ENCODE results near the gene TPTE. TPM values are rescaled to one million over a fixed set of nuclear protein-coding genes. Genes with fewer than 3 reads are reported as not detected.
"Not testable (repeated sequence)": the region's sequence is repeated elsewhere in the genome, so short reads cannot be mapped to it uniquely, and the experiment has no call there.

TPTE gene
- total RNA-seq, 4 donors from 2014 or later, result 0.21 TPM; not detected in 3

DNA sequence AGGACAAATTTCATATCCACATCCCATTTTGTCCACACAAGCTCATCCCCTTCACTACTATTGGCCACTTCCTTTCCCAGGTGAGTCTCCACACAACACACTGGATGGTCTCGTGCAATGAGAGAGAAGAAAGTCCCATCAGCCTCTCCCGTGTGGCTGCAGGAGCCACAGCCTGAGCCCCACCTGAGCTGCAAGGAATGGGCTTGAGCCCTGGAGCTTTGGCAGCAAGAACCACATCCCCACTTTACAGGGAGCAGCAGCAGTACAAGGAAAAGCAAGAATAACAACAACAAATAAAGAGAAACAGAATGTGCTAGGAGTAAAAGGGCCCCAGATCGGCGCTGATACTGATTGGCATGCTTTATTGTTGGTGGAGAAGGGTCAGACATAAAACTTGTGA is 117.7 kb downstream of the TPTE start:
- intact Hi-C loops (cut with DNase I; ENCODE audit: low total_unique reads), result no loop called here
- H3K27me3 ChIP-seq, result no peaks in the 10 kb centered on the region
- peaks cover 0 to 3% of the 10 kb centered on the region in 2 donors for H3K9me3 ChIP-seq
- H3K4me3 ChIP-seq, result no peak overlapping the region
- H3K36me3 ChIP-seq, result no peaks in the 10 kb centered on the region
- no peak overlapping the region for H3K27ac ChIP-seq
- no peak for TF ChIP-seq POLR2A (IDR thresholded peaks at IDR 0.05)
- TF ChIP-seq, protein P1, sequence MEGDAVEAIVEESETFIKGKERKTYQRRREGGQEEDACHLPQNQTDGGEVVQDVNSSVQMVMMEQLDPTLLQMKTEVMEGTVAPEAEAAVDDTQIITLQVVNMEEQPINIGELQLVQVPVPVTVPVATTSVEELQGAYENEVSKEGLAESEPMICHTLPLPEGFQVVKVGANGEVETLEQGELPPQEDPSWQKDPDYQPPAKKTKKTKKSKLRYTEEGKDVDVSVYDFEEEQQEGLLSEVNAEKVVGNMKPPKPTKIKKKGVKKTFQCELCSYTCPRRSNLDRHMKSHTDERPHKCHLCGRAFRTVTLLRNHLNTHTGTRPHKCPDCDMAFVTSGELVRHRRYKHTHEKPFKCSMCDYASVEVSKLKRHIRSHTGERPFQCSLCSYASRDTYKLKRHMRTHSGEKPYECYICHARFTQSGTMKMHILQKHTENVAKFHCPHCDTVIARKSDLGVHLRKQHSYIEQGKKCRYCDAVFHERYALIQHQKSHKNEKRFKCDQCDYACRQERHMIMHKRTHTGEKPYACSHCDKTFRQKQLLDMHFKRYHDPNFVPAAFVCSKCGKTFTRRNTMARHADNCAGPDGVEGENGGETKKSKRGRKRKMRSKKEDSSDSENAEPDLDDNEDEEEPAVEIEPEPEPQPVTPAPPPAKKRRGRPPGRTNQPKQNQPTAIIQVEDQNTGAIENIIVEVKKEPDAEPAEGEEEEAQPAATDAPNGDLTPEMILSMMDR (IDR thresholded peaks at IDR 0.05), result no peak
- H3K4me1 ChIP-seq, result no peaks in the 10 kb centered on the region
- no peak for DNase-seq

DNA sequence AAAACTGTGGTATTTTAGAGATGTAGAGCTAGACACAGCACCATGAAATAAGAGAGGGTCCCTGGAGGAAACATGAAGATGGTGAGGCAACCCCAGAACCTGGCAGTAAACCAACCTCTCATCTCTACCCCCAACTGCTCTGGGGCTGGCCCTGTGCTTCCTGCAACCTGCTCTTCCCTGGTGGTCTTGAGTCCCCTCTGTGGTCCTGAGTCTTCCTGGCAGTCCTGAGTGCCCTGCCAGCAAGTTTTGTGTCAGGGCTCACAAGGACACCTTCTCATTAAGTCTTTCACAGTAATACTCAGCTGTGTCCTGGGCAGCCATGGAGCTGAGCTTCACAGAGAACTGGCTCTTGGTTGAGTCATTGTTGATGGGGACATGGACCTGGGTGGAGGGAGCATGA is 118.4 kb downstream of the TPTE start:
- intact Hi-C loops (cut with DNase I; ENCODE audit: low total_unique reads); H3K9me3 ChIP-seq; H3K36me3 ChIP-seq; H3K27me3 ChIP-seq; H3K4me3 ChIP-seq; DNase-seq; H3K27ac ChIP-seq; H3K4me1 ChIP-seq: not testable (repeated sequence)

DNA sequence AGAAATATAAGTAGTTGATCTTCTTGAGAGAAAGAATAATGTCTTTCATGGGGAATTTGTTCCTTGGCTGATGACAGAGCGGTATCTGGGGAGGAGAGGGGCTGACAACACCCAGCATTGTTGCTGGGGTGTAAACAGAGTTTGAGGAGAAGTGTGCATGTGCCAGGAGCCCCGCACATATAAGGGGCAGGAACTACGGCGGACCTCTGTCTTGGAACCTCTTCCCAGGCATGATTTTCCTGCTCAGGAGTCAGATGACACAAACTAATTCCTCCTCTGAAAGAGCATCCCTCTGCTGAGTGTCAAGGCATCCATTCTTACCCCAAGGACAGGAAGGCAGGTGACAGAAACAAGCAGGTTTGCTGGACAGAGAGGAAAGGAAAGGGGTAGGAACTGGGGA is 119.1 kb downstream of the TPTE start:
- Histone ChIP-seq H3K36me3 (no peaks in the 10 kb centered on the region), H3K9me3 (peaks cover 0 to 3% of the 10 kb centered on the region in 2 donors), H3K27ac (no peak overlapping the region), H3K4me1 (no peaks in the 10 kb centered on the region), H3K27me3 (no peaks in the 10 kb centered on the region), H3K4me3 (no peak overlapping the region)
- intact Hi-C loops (cut with DNase I; ENCODE audit: low total_unique reads), result no loop called here
- TF ChIP-seq, protein P1 (IDR thresholded peaks at IDR 0.05), result no peak
- no peak for TF ChIP-seq POLR2A (IDR thresholded peaks at IDR 0.05)
- no peak for DNase-seq

DNA sequence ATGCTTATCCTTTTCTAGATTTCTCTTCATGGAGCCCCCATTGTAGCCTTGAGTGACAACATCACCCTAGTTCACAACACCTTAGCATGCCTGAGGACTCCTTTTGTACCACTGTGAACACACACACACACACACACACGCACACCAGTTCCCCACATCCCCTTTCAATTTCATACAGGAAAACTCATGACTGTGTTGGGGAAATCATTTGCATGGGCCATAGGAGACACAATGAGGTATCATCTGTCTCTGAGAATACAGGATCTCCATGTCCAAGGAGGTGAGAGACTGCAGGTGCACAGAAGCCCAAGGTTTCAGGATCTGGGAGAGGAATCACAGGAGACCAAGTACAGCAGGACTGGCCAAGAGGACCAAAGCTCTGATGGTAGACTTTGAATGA is 119.7 kb downstream of the TPTE start:
- Histone ChIP-seq H3K9me3 (peaks cover 0 to 3% of the 10 kb centered on the region in 2 donors), H3K27me3 (no peaks in the 10 kb centered on the region), H3K36me3 (no peaks in the 10 kb centered on the region), H3K27ac (no peak overlapping the region), H3K4me1 (no peaks in the 10 kb centered on the region), H3K4me3 (no peak overlapping the region)
- intact Hi-C loops (cut with DNase I; ENCODE audit: low total_unique reads), result no loop called here
- DNase-seq, result no peak
- TF ChIP-seq POLR2A (IDR thresholded peaks at IDR 0.05), result no peak
- TF ChIP-seq, protein P1 (IDR thresholded peaks at IDR 0.05), result no peak

DNA sequence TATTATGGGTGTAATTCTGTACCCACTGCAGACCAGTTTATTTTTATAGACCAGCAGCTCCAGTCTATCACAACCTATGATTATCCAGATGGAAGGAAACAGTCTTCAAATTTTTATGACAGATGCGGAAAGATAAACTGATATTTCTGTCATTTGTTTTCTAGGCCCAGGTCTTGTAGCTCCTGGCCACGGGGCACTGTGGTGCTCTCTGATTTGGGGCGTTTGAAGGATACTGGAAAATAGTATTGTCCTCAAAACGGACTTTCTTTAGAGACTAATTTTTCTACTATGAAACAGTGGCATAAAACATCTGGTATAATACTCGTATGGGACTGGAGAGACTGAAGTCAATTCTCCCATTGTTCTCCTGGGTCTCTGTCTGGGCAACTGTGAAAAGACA is 124.3 kb downstream of the TPTE start:
- H3K4me3 ChIP-seq; H3K9me3 ChIP-seq; H3K27ac ChIP-seq; intact Hi-C loops (cut with DNase I; ENCODE audit: low total_unique reads); H3K36me3 ChIP-seq; DNase-seq; H3K4me1 ChIP-seq; H3K27me3 ChIP-seq: not testable (repeated sequence)

DNA sequence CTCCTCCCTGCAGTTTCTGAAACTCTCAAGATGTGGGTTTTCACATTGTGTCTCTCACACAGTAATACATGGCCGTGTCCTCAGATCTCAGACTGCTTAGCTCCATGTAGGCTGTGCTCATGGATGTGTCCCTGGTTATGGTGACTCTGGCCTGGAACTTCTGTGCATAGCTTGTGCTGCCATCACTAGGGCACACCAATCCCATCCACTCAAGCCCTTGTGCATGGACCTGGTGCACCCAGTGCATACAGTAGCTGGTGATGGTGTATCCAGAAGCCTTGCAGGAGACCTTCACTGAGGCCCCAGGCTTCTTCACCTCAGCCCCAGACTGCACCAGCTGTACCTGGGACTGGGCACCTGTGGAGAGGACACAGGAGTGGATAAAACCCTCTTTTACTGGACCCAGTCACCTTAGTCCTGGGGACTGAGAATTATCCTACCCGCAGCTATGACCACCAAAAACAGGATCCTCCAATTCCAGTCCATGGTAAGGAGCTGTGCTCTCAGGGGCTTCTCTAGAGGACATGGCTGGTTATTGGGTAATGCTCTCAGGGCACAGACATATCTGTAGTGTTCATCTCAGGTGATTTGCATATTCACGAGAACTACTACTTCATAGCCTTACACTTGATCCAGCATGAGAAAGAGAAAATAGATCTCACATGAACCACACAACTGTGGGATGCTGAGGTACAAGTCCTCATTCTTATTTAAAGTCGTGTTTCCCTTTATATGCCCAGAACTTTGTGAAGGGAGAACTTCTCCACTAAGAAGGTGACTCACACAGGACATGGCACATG is 128.2 kb downstream of the TPTE start:
- H3K9me3 ChIP-seq; H3K27me3 ChIP-seq; H3K4me3 ChIP-seq; H3K36me3 ChIP-seq; DNase-seq; intact Hi-C loops (cut with DNase I; ENCODE audit: low total_unique reads); H3K27ac ChIP-seq; H3K4me1 ChIP-seq: not testable (repeated sequence)

DNA sequence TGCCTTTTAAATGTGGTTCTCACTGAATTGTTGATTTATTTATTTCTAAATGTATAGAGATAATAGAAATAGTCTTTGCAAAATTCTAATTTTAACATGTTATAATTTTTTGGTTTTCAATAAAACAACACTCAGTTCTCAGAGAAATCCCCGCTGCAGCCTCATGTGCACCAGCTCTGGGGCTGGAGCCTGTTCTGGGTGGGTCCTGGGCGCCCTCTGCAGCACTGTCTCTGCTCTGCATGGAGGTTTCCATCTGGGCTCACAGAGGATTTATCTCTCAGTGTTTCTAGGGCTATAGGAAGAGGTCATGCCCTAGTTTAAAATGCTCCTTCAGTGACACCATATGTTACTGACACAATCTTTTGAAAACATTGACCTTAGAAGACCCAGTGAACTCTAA is 128.9 kb downstream of the TPTE start:
- H3K27me3 ChIP-seq; H3K27ac ChIP-seq; H3K36me3 ChIP-seq; H3K9me3 ChIP-seq; intact Hi-C loops (cut with DNase I; ENCODE audit: low total_unique reads); H3K4me3 ChIP-seq; H3K4me1 ChIP-seq; DNase-seq: not testable (repeated sequence)

Small RNA genes lying within 50 kb of the gene (small RNA-seq; reads per million reads assigned to genes)
- not detected for gene CYCSP41

All from uterus (tissue), 4 donors.